HG02938 (cell line): ENCODE measurements around the gene DENND2C.

Experiments
- ATAC-seq: cut with Tn5 transposase; IDR thresholded peaks from one replicate; pipeline ENCODE4 v1.9.1; 2021; ENCODE audit warnings: mild to moderate bottlenecking, moderate library complexity; ENCODE audit not compliant: unreplicated experiment

The DENND2C gene

GRCh38 chr1:114677691-114678090 is 7.8 kb upstream of the DENND2C start:
- no peak for ATAC-seq

DNA sequence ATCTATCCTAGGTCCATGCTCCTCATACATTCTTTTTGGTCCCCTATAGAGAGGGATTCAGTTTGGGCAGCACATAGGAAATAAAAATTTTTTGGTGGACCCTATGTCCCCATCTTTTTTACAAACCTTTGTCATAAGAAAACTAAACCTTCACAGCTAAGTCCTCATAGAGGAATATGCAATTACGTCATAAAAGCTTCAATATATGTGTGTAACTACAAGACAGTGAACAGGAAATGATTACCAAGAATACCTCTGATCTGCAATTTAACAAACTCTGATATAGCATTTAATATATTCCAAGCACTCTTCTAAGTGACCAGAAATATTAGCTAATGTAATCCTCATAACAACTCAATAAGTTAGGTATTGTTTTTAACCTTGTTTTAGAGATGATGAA is 6.3 kb upstream of the DENND2C start:
- no peak for ATAC-seq

GRCh38 chr1:114671939-114672275 is 2.1 kb upstream of the DENND2C start:
- no peak for ATAC-seq

DNA sequence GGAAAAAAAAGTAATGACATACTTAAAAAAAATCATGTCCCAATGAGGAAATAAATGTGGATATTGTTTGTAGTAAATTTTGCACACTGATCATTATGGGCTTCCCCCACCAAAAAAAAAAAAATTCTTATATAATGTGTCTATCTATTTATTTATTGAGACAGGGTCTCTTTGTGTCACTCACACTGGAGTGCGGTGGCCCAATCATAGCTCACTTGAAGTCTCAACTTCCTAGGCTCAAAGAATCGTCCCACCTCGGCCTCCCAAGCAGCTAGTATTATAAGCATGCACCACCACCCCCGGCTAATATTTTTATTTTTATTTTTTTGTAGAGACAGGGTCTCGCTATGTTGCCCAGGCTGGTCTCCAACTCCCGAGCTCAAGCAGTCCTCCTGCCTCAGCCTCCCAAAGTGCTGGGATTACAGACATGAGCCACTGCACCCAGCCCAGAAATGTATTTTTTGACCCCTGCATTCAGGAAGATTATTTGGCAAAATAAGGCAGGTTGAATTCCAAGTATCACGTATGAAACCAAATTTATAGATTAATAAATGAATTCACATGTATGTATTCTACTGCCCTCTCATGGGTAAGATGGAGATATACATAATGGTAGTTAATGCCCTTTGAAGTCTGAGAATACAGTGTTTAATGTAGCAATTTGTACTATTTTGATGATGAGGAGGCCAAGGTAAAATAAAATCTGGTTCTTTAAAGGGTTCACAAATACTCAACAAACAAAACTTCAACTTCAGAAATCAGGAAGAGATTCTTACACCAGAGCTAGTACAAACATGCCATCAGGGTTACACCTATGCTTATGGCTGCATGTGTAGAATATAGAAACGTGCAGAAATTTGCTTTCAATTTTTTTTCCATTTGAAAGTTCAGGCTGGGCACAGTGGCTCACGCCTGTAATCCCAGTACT is 1.4 kb upstream of the DENND2C start:
- no peak for ATAC-seq

DNA sequence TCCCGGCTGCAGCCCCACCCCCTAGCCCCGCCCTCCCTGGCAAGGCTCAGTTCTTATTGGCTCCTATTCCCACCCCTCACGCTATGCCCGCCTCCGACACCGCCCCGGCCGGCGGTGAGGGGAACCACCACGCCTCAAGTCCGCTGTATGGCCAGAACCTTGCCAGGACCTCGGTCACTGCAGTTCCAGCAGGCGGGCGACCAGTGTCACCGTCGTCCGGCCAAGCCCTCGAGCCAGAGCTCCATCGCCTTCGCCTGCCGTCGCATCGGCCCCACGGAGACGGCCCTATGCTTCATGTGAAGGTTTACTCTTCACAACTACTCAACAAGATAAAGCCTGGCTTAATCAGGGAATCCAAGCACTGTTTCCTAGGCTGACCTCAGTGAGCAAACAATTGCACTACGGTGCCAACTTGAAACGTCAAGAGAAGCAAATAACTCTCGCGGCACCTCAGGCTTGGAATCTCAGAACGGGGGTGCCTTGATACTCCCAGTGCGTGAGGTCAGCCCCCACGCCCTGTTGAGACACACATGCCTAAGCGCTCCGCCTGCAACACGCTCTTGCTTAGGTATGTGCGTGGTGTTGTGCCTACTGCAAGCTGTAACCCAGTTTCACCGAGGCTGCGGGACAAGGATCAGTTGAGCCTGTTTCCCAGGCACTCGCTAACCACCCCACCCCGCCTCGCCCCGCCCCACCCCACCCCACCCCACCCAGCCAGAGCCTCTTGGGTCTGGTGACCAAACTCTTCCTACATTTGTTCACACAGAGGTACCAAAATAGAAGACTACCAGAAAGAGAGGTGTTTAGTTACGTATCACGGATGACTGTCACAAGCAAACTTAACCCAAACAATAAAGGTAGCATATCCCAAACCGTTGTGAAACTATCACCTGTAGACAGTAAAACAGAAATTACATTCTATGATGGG is 498 bp upstream of the DENND2C start:
- ATAC-seq: peak; percentile 96

DNA sequence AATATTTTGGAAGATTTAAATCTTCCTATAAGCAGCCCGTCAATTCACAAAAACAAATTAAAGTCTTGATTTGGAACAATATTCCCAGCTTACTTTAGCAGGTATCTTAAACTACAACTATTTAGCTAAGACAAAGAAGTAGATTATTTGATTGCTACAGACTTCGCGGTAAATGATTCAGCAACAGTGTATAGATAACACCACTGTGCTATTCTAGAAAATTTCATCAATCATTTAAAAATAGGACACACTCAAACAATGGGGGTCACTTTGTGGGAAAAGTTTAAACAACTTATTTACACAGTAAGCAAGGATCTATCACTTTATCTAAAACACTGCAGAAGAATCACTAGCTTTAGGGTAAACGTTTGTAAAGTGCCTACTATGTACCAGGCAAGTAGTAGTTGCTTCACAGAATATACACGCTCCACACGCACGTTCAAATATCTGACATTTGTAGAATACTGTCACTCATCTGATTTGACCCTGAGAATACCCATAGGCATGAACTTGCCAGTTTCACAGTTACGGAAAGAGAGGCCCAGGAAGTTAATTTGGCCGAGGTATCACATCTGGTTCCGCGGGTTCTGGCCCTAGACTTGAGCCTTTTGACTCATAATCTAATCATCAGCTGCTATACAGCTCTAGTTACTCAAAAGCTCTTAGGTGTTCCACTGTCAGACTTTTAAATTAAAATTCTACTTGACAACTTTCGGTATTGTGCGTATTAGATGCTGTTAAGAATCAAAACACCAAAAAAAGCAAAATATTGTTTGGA is 876 bp downstream of the DENND2C start:
- no peak for ATAC-seq

- no peak for ATAC-seq
Measured at GRCh38 chr1:114668373-114668772, 1.5 kb downstream of the DENND2C start.

- ATAC-seq: no peak
Measured at GRCh38 chr1:114666954-114667353, 2.9 kb downstream of the DENND2C start.

- no peak for ATAC-seq
Measured at GRCh38 chr1:114660238-114660637, 9.6 kb downstream of the DENND2C start.

DNA sequence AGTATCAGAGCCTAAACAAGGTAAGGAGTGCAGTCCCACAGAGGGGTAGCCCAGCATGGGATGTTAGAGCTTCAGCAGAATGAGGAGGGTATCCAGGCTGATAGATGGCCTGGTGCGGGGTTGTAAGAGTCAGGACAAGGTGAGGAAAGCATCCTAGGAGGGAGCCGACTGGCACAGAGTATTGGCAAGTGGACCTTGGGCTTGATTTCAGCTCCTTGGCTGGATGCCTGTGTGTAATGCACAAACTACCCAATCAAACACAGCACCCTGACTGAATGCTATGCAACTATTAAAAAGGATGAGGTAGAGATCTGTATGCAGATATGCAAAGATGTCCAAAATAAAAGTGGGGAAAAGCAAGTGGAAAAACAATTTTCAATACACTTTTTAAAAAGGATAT is 18.0 kb downstream of the DENND2C start:
- no peak for ATAC-seq

- no peak for ATAC-seq
Measured at GRCh38 chr1:114648503-114648902, 21.3 kb downstream of the DENND2C start.

- no peak for ATAC-seq
Measured at GRCh38 chr1:114641377-114641776, 28.5 kb downstream of the DENND2C start.

- no peak for ATAC-seq
Measured at GRCh38 chr1:114638910-114639309, 30.9 kb downstream of the DENND2C start.

DNA sequence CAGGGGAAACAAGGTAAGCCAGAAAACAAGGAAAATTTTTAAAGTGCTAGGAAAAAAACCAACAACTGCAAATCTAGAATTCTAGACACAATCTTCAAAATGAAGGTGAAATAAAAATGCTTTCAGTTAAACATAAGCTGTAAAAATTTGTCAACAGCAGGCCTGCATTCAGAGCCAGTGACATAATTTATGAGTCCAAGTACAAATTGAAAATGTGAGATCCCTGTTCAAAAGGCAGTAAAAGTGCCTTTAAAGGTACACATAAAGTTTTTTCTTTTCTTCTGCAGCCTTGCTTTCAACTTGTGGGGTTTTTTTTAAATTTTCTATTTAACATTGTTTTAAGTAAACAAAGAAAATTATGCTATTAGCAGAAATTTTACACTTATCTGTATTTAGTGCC is 37.4 kb downstream of the DENND2C start:
- no peak for ATAC-seq

DNA sequence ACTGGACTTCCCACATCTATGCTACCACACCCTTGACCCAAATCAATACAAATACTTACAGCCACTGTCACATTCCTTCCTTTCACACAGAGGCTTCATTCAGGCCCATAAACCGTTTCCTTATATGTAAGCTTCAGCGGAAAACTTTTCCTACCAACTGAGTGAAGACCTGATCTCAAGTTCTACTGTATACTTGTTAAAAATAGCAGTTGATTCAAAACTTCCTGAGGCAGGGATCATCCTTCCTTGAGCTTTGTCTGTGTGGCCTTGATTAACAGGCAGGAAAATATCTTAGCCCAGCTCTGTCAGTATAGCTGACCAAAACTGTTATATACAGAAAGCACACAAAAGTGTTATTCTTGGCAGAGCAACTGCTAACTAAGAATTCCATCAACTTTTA is 42.7 kb downstream of the DENND2C start:
- ATAC-seq: no peak

DNA sequence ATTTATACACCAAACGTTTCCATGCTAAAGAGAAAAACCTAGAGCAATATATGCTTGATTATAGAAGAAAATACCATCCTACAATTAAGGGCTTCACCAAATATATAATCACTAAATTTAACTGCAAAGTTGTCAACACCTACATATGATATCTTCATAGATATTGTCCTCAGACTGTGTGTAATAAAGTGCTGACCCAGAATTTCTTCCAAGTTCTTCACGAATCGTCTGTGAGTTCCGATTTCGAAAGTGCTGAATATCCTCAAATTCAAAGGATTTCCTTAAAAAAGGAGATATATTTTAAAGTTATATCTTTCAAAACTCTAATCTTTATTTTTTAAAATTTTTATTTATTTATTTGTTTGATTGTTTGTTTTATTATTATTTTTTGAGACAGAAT is 46.5 kb downstream of the DENND2C start:
- ATAC-seq: no peak

DNA sequence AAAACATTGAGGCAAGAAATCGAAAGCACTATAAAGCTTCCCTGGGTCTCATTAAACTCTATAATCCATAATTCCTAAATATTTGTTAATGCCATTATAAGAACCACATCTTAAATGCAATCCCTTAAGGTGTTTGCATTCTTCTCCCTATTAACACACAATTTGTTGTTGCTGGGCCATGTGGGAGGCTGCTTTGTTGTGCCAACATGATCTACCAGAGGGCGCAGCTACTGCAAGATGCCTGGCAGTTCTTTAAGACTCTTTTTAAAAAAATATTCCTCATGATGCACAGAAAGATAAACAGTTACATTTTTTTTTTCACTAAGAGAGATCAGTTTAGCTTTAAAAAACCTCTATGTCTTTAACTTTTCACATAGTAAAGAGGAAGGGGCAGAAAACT is 49.4 kb downstream of the DENND2C start:
- no peak for ATAC-seq

- ATAC-seq: no peak
Measured at GRCh38 chr1:114618606-114619005, 51.2 kb downstream of the DENND2C start.

GRCh38 chr1:114610546-114611245 is 59.2 kb downstream of the DENND2C start:
- ATAC-seq: no peak

DNA sequence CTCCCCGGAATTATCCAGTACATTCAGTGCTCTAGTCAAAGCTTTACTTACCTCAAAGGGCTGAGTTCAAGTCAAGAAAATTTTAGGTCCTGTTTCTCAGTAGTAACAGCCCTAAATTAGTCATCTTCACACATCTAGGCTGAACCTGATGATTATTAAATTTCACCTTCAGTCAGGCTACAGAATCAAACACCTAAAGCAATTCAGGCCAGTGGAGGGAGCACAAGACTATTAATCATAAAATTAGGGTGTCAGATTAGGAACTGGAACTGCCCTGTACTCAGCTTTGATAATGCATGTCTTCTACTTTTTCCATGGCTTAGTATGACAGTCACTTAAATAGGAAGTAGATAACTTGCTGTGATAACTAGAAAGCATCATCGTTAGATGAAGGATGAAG is 60.0 kb downstream of the DENND2C start:
- no peak for ATAC-seq

DNA sequence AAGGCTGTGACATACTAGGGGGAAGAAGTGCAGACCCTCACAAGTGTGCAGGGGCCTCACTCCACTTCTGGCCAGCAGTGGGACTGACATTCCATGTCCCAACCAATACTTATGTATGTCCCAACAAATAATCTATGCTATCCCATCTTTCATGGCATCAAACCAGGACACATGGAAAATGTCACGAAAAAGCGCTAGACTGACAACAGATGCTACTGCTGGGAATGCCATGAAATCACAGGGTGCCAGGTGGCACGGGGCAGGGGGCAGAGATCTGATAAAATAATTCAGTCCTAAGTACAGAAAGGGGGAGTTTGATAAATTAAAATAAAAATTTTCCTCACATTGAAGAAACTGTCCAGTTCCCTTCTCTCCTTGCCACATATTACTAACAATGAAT is 60.8 kb downstream of the DENND2C start:
- no peak for ATAC-seq
